Activated naive CD4-positive, alpha-beta T cell (primary cell): Measurements from ENCODE around the gene DNAJA4.
"Not testable (repeated sequence)": the region's sequence is repeated elsewhere in the genome, so short reads cannot be mapped to it uniquely, and the experiment has no call there.

Experiments used
- DNase-seq, 4 experiments: peaks; one replicate each; lab custom pipeline; 2025; lab: John Stamatoyannopoulos, UW

The DNAJA4 gene

DNA sequence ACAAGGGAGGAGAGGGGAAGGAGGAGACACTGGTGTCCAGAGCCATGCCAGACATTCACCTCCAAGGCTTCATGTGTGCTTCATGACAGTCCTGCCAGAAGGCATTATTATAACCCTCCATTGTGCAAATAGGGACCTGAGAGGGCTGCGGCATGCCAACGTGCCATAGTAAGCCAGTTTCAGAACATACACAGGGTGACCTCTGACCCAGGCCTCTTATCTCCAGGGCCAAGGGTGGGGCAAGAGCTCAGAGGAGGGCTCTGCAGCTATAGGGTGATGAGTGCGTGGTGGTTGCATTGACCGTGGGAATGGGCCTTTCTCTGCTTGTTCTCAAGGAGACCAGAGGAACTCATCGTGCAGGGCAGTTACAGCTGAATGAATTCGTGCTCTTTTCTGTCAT, 20.3 kb upstream of the DNAJA4 start:
- no peak for DNase-seq

DNA sequence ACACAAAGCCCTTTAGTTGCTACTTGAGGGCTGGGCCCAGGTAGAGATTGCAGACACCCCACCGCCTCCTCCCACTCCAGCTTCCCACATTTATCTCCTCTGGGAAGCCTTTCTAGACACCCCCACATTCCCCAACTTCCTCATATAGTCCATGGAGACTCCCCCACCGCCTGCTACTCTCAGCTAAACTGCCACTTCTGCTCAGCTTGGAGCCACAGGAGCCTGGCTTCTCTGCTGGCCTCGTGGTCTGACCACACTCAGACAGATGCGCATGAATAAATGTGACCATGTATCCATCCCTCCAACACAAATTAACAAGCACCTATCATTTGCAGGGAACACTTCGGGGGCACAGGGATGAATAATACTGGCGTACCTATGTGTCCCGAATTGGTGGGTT, 19.5 kb upstream of the DNAJA4 start:
- DNase-seq = no peak

GRCh38 chr15:78245392-78245791, 19.0 kb upstream of the DNAJA4 start:
- DNase-seq = not testable (repeated sequence)

GRCh38 chr15:78245976-78246620, 18.3 kb upstream of the DNAJA4 start:
- not testable (repeated sequence) for DNase-seq

- no peak for DNase-seq
These were observed 16.5 kb upstream of the DNAJA4 start for GRCh38 chr15:78247911-78248310.

DNA sequence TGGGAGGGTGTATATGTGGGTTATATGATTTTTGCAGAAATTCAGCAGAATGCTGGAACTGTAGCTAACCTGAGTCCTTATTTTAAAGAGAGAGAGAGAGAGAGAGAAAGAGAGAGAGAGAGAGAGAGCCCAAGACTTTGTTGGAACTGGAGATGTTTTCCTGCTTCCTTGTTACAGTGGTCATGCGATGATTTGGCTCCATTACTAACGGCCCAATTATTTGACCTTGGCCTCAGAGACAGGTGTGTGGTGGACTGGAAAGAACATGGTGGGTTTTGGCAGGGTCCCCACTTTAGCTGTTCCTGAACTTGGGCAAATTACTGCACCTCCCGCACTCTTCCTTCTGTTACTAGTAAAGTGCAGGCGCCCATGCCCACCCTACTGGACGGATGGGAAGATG, 15.2 kb upstream of the DNAJA4 start:
- DNase-seq = no peak

DNA sequence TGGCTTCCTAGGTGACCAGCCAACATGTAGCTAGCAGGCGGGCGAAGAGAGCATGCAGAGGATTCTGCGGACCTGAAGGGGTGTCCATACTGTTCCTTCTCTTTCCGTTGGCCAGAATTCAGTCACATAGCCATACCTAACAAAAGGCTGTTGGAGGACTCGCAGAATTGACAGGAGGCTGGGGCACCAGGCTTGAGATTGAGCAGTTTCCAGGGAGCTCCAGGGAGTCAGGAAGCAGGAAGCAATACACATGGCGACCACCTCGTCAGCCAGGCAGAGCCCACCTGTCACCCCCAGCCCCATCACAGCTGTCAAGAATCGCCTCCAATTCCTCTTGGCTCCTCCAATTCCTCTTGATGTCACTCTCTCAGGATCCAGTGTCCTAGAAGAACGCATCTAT, 13.2 kb upstream of the DNAJA4 start:
- no peak for DNase-seq

GRCh38 chr15:78255421-78256043, 8.8 kb upstream of the DNAJA4 start:
- no peak for DNase-seq

- no peak for DNase-seq
These were observed 8.3 kb upstream of the DNAJA4 start for GRCh38 chr15:78256044-78256437.

- DNase-seq = no peak
These were observed 6.7 kb upstream of the DNAJA4 start for GRCh38 chr15:78257681-78258080.

GRCh38 chr15:78259232-78259631, 5.1 kb upstream of the DNAJA4 start:
- DNase-seq = no peak

GRCh38 chr15:78260489-78260888, 3.9 kb upstream of the DNAJA4 start:
- DNase-seq = no peak

DNA sequence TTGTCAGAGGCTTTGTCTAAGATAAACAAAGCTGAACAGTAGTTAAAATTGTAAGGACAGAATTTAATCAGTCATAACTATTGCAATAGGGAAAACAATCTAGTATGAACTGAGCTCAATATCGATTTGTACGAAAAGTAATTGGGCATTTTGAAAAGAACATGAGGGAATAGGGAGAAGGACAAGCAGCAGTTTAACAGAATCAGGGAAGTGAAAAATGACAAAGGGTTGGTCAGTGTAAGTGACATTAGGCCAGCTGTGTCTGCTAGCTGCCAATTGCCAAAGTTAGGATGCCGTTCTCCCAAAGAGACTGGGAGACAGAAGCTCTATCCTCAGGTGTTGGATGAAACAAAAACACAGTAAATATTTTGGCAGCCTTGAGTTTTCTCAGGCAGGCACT, 3.3 kb upstream of the DNAJA4 start:
- DNase-seq = no peak

DNA sequence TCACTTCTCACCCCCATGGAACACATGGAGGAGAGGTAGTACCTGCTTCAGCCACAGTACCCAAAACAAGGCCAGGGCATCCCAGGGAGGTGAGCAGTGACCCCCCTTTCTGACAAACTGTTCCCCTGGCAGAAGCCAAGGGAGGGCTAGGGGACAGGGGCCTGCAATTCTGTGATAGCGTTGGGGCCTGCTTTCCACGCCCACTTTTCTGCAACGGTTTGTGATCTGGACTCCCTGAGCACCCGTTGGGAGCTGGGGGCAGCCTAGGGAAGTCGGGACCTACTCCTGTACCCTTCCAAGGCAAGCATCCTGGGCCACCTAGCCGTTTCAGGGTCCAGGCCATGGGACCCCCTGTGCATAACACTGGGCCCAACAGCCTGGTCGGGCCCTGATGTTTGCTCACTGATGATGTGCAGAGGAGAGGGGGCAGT, 996 bp upstream of the DNAJA4 start:
- no peak for DNase-seq

DNA sequence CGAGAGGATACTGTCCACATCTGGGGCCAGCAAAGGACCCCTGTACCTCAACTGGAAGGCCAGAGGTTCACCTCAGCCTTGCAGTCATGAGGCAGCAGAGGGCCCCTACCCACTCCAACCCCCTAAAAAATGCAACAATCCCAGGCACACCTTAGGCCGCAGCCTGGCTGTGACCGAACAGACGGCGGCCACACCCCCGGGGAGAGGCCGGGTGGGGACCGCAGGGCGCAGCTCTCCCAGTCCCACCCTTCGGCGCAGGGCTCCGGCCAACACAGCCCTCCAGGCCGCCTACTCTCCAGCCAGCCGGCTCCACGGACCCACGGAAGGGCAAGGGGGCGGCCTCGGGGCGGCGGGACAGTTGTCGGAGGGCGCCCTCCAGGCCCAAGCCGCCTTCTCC, 457 bp upstream of the DNAJA4 start:
- peak in 1 of 4 experiments; percentile 12 for DNase-seq

- DNase-seq = no peak
These were observed 737 bp downstream of the DNAJA4 start for GRCh38 chr15:78265137-78265460.

DNA sequence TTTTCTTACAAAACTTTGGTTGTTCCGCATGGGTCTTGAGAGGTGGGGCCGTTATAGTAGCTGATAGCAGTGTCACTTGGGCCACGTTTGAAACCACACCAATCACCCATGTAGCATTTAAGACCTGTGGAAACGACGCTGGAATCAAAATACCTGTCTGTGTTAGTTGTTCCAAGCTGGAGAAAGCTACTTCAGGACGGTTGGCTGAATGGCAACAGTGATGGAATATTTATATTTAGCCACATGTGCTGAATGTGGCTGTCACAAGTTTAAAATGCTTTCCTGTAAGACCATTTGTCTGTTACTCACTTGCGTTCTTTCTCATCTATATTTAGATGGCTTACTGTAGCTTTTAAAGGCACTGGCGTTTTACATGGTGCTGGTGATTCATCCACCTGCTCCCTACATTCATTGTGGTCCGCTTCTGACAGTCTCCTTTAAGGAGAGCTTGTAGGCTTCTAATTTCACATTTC, 1.4 kb downstream of the DNAJA4 start:
- DNase-seq = no peak

- no peak for DNase-seq
These were observed 1.9 kb downstream of the DNAJA4 start for GRCh38 chr15:78266229-78266628.

DNA sequence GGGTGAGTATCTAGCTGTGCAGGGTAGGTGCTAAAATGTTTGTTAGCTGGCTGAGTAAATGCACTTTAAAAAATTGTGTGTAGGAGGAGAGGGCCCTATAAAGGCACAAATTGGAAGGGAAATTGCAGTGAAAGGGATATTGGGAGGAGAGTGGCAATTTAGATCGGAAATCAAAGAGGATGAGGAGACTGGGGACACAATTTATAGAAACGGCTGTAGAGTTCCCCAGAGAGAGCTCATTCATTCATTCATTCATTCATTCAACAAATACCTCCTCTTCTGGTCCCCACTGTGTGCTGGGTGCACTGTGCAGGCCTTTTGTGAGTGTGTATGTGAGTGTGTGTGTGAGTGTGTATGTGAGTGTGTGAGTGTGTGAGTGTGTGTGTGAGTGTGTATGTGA, 2.4 kb downstream of the DNAJA4 start:
- DNase-seq = no peak

- DNase-seq = no peak
These were observed 8.0 kb downstream of the DNAJA4 start for GRCh38 chr15:78272316-78272715.

DNA sequence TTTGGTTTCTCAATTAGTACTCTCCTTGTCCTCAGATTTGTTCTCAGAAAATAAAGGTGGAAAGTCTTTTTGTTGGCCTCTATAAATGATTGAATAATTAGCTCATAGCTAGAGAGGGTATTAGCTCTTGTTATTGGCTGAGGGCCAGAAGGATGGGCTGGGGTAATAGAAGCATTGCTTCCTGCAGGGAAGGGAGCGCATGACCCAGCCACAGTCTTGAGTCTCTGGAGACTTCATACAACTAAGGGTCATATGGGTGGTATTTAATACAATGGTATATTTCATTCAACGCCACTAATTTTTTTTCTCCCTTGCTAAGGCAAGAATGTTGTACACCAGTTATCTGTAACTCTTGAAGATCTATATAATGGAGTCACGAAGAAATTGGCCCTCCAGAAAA, 8.4 kb downstream of the DNAJA4 start:
- DNase-seq = no peak

- DNase-seq = no peak
These were observed 10.6 kb downstream of the DNAJA4 start for GRCh38 chr15:78274994-78275393.

DNA sequence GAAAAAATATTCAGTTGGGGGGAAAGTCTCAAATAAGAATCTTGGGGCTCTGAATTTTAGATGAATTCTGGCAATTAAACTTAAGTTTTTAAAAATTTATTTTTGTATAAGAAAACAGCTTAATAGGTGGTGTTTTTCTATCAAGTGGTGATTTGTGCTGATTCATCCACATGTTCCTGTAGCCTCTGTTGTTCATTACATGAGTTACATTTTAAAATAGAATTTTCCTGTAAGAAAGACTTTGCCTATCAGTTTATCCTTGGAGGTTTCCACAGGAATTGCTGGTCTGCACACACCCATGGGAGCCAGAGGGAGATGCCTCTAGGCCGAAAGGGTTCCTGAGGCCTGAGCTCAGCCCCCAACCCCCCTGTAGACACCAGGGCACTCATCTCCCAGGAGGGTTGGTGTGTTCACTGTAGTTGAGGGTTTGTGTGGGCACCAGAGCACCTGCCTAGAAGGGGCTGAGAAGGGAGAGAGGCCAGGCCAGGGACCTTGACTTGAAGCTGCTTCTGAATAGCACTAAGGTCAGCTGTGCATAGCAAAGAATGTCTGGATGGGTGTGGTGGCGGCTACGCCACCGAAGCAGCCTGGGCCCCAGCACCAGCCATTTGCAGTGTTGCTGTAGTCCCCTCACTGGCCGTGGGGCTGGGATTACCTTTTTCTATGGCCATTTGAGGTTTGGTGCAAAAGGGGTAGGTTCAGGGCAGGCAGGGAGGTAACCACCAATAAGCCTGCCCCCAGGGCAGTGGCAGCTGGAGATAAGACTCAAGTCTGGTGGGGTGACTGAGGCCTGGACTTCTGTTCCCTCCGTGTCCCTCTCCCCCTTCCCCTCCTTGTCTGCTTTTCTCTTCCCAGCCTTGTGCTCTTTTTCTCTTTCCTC, 11.9 kb downstream of the DNAJA4 start:
- DNase-seq = no peak
